ENCODE results near the gene GOLGA6L22.
"Not testable (repeated sequence)": the region's sequence is repeated elsewhere in the genome, so short reads cannot be mapped to it uniquely, and the experiment has no call there.

Gene GOLGA6L22

GRCh38 chr15:22458603-22459002 is at the start of gene GOLGA6L22:
Gene GOLGA6L22 (plus strand): TSS chr15:22458903. CDS start chr15:22458994, 91 bp downstream.
- not testable (repeated sequence) for DNase-seq

DNA sequence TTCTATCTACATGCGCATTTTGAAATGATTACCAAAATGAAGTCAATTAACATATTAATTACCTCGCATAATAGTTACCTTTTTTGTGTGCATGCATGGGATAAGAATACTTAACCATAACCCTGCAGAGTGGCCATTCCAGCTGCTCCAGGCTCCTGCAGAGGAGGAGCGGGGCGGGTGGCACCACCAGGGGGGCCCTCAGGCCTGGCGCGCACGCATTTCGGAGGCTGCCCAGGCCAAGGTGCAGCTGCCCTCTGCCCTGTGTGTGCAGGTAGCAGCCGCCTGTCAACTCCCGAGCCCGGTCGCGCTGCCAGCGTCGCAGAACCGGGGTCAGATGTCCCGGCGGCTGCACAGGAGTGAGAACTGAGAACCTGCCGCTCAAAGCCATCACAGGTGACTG is 41.4 kb upstream of the GOLGA6L22 start:
- not testable (repeated sequence) for DNase-seq

DNA sequence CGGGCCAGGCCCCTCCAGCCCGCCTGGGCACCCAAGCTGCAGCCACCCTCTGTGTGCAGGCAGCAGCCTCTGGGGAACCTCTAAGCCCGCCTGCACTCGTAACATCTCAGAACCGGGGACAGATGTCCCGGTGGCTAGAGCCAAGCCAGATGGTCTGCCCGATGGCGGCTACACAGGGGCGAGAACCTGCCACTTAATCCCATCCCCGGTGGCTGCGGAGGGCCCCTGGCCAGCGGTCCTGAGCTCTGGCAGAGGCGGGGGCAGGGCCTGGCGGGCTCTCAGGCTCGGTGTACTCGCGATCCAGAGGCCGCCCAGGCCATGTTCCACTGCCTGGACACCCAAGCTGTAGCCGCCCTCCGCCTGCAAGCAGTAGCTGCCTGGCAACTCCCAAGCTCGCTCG is 40.9 kb upstream of the GOLGA6L22 start:
- not testable (repeated sequence) for DNase-seq

- not testable (repeated sequence) for DNase-seq
Measured at GRCh38 chr15:22418212-22418611, 40.5 kb upstream of the GOLGA6L22 start.

DNA sequence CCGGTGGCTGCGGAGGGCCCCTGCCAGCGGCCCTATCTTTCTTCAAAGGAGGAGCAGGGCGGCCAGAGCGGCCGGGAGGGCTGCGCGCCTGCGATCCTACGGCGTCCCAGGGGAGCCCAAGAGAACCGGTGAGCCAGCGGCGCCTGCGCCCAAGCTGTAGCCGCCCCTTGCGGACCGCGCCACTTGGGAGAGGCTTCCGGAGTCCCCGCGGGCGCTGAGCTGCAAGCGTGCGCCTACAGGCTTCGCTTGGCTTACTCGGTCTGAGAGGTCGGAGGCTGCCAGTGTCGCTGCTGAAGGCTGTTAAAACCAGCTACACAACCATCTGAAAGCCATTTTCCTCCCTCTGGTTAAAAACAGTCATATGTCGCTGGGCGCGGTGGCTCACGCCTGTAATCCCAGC is 40.0 kb upstream of the GOLGA6L22 start:
- DNase-seq = not testable (repeated sequence)

- not testable (repeated sequence) for DNase-seq
Measured at GRCh38 chr15:22420340-22420739, 38.4 kb upstream of the GOLGA6L22 start.

- not testable (repeated sequence) for DNase-seq
Measured at GRCh38 chr15:22429426-22429825, 29.3 kb upstream of the GOLGA6L22 start.

DNA sequence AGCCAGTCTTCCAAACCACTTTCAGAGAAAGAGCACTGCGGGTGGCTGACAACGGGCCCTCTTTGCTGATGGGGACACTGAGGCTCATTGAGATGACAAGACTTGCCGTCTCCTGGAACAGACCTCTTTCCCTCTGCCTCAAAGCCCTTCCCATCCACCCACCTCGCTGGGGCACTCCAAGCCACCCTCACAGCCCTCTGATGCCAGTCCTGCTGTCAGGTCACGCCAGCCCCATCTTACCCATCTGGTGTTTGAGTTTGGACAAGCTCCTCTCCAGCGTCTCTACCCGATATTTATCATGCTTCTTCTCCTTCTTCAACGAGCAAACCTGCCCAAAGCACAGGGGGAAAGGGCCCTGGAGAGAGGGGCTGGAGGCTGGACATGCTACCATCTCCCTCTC is 27.0 kb upstream of the GOLGA6L22 start:
- DNase-seq = not testable (repeated sequence)

GRCh38 chr15:22494490-22495113 is 35.9 kb downstream of the GOLGA6L22 start:
- DNase-seq = not testable (repeated sequence)

DNA sequence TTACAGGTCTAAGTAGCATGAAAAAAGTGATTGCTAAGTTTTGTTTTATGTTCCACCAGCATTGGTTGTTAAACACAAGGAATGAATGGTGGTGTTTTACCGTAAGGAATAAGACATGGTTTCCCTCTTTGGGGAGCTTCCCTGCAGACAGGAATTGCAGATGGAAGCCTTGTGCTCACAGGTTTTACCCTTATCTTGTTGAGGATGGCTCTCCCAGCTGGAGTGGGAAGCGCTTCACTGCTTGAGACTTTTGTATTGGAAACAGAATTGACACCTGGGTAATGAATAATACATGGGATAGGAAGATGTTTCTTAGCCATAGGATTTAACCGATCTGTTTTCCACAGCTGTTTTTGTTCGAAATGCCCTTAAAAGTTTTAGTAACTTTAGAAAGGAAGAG is 38.5 kb downstream of the GOLGA6L22 start:
- DNase-seq = not testable (repeated sequence)

- DNase-seq = not testable (repeated sequence)
Measured at GRCh38 chr15:22498220-22498925, 39.7 kb downstream of the GOLGA6L22 start.

DNA sequence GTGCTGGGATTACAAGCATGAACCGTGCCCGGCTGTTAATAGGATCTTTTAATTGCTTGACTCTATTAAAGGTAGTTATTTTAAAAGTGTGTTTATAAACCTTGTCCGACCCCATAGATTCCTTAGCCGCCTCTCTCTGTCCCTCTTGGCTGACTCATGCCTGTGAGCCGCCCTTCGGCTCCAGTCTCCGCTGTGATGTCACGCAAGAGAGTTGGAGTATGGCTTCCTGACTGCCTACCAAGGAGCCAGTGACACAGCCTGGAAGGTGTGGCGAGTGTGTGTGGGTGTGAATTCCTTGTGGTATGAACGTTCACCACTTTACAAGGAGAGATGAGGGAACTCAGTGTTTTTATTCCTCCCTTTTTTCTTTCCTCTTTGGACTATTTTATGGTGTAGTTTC is 43.6 kb downstream of the GOLGA6L22 start:
- not testable (repeated sequence) for DNase-seq

DNA sequence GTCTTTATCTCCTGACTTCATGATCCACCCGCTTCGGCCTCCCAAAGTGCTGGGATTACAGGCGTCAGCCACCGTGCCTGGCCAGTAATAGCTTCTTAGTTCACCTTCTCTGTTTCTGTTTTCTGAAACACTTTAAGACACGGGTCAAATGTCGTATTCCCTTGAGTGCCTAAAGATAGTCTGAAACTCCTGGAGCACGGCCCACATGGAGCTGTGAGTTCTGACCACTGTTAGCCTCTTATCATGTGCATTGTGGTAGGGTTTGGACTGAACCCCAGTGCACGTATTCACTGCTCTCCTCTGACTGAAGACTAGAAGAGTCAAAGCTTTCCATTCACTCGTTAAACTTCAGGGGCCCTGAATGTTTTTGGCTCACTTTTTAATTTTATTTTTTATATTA is 48.3 kb downstream of the GOLGA6L22 start:
- not testable (repeated sequence) for DNase-seq

DNA sequence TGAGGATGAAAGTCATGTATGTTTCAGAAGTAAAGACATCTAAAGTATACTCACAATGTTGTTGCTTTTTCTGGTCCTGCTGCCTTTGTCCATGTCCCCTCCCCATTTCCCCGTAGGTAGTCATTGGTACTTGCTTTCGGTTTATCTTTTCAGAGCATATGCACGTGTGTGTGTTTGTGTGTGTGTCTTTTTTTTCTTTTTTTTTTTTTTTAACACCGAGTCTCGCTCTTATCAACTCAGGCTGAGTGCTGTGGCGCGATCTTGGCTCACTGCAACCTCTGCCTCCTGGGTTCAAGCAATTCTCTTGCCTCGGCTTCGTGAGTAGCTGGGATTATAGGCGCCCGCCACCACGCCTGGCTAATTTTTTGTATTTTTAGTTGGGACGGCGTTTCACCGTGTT is 57.4 kb downstream of the GOLGA6L22 start:
- DNase-seq = not testable (repeated sequence)

Data from NCI-H510A treated with DMSO at 0.1 percent for 48 hours (cell line).